ENCODE data around the gene THOC6. TPM values are rescaled to one million over a fixed set of nuclear protein-coding genes. Genes with fewer than 3 reads are reported as not detected.
"Not testable (repeated sequence)": the region's sequence is repeated elsewhere in the genome, so short reads cannot be mapped to it uniquely, and the experiment has no call there.

Gene THOC6
- total RNA-seq, 1 donor from 2014 or later, result 12.9 TPM

DNA sequence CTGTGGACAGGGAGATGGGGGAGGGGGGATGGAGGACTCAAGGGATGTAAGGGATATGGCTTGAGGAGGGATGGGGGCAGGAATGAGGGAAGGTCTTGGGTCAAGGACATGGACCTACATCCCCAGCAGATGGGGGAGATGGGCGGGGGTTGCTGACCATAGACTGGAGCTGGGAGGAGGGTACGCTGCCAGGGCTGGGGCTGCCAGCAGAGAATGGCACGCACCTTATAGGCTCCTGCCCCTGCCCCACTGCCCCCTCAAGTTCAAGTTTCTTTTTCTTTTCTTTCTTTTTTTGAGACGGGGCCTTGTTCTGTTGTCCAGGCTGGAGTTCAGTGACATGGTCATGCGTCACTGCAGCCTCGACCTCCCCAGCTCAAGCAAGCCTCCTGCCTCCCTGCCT is 52.1 kb downstream of the THOC6 start:
- DNase-seq (ENCODE audit: missing footprints); ATAC-seq; intact Hi-C loops (cut with DNase I): not testable (repeated sequence)

DNA sequence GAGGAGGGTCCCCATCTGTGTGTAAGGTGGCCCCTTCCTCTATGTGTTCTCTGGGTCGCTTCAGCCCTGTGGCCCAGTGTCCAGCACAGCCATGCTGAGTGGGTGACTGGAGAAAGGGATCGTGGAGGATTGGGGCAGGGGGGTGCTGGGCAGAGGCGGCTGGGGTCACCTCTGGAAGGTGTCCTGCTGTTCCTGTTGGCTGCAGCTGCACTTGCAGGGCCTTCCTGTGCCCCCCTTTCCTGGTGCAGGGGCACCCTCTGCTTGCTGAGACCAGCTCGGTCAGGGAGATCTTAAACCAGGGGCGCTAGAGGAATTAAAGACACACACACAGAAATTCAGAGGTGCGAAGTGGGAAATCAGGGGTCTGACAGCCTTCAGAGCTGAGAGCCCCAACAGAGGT is 52.7 kb downstream of the THOC6 start:
- no peak for DNase-seq (ENCODE audit: missing footprints)
- intact Hi-C loops (cut with DNase I), result no loop called here
- ATAC-seq, result no peak

Other genes with a start within 250 kb of the THOC6 start
- 336 TPM for gene ELOB, start 246.8 kb upstream of the THOC6 start, total RNA-seq
- gene PRSS33, start 236.5 kb upstream of the THOC6 start, total RNA-seq, result not detected
- not detected for gene PRSS41, start 225.6 kb upstream of the THOC6 start, total RNA-seq
- not detected for gene PRSS21, start 206.8 kb upstream of the THOC6 start, total RNA-seq
- 0.35 TPM for gene ZG16B, start 193.7 kb upstream of the THOC6 start, total RNA-seq
- not detected for gene PRSS22, start 165.9 kb upstream of the THOC6 start, total RNA-seq
- 31.3 TPM for gene FLYWCH2, start 140.8 kb upstream of the THOC6 start, total RNA-seq
- 34.5 TPM for gene FLYWCH1, start 112.1 kb upstream of the THOC6 start, total RNA-seq
- not detected for gene KREMEN2, start 59.8 kb upstream of the THOC6 start, total RNA-seq
- gene PAQR4, start 54.7 kb upstream of the THOC6 start, total RNA-seq, result 11.4 TPM
- gene PKMYT1, start 43.6 kb upstream of the THOC6 start, total RNA-seq, result 2.9 TPM
- gene CLDN9, start 11.1 kb upstream of the THOC6 start, total RNA-seq, result 0.32 TPM
- not detected for gene CLDN6, start 5.9 kb upstream of the THOC6 start, total RNA-seq
- gene TNFRSF12A, start 3.7 kb upstream of the THOC6 start, total RNA-seq, result 42.8 TPM
- gene HCFC1R1, start 93 bp upstream of the THOC6 start, total RNA-seq, result 68.6 TPM
- not detected for gene BICDL2, start 12.9 kb downstream of the THOC6 start, total RNA-seq
- gene MMP25, start 22.5 kb downstream of the THOC6 start, total RNA-seq, result 1.7 TPM
- 57.8 TPM for gene IL32, start 41.6 kb downstream of the THOC6 start, total RNA-seq
- not detected for gene ZSCAN10, start 75.3 kb downstream of the THOC6 start, total RNA-seq
- 7.4 TPM for gene ZNF205, start 88.6 kb downstream of the THOC6 start, total RNA-seq
- 6.2 TPM for gene ZNF213, start 111.0 kb downstream of the THOC6 start, total RNA-seq
- gene OR1F1, start 164.2 kb downstream of the THOC6 start, total RNA-seq, result not detected
- gene ZNF200, start 211.1 kb downstream of the THOC6 start, total RNA-seq, result 5.1 TPM
- 1.1 TPM for gene MEFV, start 232.6 kb downstream of the THOC6 start, total RNA-seq